ENCODE results near the gene ACVR1. TPM values are rescaled to one million over a fixed set of nuclear protein-coding genes. Genes with fewer than 3 reads are reported as not detected.
A peak's percentile ranks its signal among the peaks of the same experiment; 100 is the strongest.

The ACVR1 gene
- total RNA-seq, 1 donor from 2014 or later: 5.5 TPM

DNA sequence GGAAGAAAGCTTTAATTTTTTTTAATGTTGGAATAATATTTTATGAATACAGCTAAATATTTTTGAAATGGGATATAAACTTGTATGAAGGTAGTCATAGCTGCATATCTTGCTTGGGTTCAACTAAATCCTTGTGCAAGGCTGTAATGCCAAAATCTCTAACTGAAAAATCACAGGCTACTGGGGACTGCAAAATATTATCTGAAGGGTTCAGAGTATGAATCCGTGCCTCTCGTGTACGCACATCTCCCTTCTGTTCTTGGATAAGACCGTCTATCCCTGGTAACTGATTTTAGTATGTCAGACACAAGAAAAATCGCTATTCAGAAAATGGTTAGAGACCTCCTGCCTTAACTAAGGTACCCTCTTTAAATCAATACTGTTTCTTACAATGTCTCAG, 71.8 kb downstream of the ACVR1 start:
- H3K4me3 ChIP-seq (ENCODE audit: low read depth, low read length): no peak overlapping the region
- DNase-seq (ENCODE audit: low read depth): no peak
- TF ChIP-seq, protein P1, sequence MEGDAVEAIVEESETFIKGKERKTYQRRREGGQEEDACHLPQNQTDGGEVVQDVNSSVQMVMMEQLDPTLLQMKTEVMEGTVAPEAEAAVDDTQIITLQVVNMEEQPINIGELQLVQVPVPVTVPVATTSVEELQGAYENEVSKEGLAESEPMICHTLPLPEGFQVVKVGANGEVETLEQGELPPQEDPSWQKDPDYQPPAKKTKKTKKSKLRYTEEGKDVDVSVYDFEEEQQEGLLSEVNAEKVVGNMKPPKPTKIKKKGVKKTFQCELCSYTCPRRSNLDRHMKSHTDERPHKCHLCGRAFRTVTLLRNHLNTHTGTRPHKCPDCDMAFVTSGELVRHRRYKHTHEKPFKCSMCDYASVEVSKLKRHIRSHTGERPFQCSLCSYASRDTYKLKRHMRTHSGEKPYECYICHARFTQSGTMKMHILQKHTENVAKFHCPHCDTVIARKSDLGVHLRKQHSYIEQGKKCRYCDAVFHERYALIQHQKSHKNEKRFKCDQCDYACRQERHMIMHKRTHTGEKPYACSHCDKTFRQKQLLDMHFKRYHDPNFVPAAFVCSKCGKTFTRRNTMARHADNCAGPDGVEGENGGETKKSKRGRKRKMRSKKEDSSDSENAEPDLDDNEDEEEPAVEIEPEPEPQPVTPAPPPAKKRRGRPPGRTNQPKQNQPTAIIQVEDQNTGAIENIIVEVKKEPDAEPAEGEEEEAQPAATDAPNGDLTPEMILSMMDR (conservative IDR thresholded peaks at IDR 0.05; ENCODE audit: low read depth, low read length): no peak

DNA sequence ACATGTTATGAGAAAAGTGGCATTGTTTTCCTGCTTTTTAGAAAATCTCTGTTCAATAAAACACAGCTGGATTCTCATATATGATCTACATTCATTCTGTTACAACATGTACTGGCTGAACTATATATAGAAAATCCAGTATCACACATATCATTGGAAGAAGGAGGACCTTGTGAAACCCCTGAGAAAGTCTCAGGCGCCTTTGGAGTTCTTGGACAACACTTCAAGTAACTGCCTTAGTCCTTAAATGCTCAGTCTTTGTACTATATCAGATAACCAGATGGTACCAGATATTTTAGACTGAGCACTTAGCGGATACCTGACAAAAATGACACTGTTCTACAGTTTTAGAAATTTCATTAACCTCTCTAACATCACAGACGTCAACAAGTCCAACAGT, 72.2 kb downstream of the ACVR1 start:
- TF ChIP-seq, protein P1 (conservative IDR thresholded peaks at IDR 0.05; ENCODE audit: low read depth, low read length): no peak
- DNase-seq (ENCODE audit: low read depth): no peak
- no peak overlapping the region for H3K4me3 ChIP-seq (ENCODE audit: low read depth, low read length)

DNA sequence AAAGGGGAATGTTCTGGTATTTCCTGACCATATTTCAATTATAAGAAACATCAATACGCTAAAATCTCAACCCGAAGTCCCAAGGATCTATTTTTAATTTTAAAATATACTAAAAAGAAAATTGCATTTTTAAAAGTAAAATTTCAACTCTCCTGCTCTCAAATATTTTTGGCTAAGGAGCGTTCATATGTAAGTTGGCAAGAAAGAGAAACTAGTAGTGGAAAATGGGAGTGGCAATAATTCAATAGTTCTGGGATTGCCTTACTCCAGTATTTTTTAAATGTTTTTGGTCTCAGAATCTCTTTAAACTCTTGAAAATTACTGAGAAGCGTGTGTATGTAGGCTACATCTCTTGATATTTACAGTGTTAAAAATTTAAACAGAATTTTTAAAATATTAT, 72.7 kb downstream of the ACVR1 start:
- TF ChIP-seq, protein P1 (conservative IDR thresholded peaks at IDR 0.05; ENCODE audit: low read depth, low read length): no peak
- no peak for DNase-seq (ENCODE audit: low read depth)
- no peak overlapping the region for H3K4me3 ChIP-seq (ENCODE audit: low read depth, low read length)

DNA sequence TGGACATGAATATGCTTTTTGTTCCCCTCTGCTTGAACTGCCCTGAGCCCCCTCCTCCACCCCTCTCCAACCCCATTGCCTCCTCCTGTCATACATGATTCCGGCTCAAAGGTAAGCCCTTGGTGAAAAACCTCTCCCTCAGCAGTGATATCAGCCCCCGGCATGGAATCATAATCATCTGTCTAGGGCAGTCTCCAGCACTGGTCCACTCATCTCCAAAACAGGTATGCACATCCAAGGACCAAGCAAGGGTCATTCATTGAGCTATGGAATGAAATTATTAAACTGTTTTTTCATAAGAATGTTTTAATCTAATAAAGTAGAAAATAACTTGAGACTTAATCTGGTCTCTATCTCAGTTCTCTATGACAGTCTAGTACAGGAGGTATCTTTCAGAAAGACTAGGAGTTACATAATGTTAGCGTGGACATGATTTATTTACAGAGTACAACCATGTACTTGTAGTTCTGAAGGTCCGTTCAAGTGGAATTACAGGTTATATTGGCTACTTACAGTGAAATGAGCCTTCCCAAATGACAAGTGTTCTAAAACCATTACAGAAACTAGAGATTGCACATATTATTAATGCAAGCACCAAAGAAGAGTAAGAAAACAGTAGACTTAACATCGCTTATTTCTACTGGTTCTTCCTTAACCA, 75.2 kb downstream of the ACVR1 start:
- TF ChIP-seq, protein P1 (conservative IDR thresholded peaks at IDR 0.05; ENCODE audit: low read depth, low read length): no peak
- DNase-seq (ENCODE audit: low read depth): no peak
- H3K4me3 ChIP-seq (ENCODE audit: low read depth, low read length): no peak overlapping the region

DNA sequence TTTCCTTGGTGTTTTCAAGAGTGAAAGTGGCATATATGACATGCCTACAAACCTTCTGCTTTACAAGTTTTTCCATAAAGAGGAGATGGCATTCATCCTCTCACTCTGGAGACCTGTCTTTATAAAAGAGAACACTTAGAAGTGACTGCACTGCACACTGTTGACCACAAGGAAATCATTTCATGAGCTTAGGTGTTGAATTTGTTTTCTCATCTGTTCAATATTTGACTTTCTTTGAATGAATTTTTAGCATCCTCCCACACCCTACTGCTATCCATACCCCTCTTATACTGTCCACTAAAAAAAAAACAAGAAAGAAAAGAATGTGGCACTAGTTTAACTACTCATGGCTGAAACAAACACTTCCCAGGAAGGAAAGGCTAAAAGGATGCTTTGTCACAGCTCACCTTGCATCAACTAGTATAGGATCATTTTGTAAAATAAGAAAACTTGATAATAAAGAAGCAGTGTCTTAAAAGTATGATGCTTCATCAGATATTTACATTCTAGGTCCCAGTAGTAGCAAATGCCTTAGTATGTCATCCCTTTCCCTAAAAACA, 83.0 kb downstream of the ACVR1 start:
- TF ChIP-seq, protein P1 (conservative IDR thresholded peaks at IDR 0.05; ENCODE audit: low read depth, low read length): peak; percentile 42
- no peak overlapping the region for H3K4me3 ChIP-seq (ENCODE audit: low read depth, low read length)
- no peak for DNase-seq (ENCODE audit: low read depth)

DNA sequence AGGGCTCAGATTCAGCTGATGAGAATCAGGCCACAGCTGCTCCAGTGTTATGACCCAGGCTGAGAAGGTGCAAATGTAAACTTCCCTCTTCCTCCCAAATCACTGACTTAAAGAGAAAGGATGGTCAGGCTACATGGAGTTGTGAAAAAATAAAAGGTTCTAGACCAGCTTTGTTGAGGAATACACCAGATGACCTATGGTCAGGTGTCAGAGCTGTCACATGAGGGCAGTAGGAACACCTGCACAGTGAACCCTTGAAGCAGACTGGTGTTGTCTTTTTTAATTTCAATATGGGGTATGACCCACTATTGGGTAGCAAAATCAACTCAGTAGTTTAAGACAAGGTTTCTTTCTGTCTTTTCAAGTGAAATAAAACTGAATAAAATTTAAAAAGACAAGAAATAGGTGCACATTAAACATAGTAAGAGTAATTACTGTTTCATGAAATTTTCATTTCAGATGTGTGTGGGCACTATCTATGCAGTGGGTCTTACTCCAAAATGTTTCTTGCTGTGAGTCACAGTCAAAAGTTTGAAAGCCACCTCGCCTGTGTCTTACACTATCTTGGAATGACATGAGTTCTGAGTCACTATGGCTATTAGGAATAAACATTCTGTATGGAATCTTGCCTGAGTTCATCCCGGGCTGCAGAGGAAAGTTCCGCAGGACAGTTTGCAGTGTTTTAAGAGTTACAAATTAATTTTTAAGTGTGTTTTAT, 83.6 kb downstream of the ACVR1 start:
- no peak for DNase-seq (ENCODE audit: low read depth)
- TF ChIP-seq, protein P1 (conservative IDR thresholded peaks at IDR 0.05; ENCODE audit: low read depth, low read length): no peak
- no peak overlapping the region for H3K4me3 ChIP-seq (ENCODE audit: low read depth, low read length)

Data from epithelial cell of proximal tubule (primary cell).